Activated T-cell treated with anti-CD3 and anti-CD28 coated beads, Interleukin-2, amount 50 U/mL, for 1 hour (primary cell): ENCODE measurements around the gene ADORA2A.

ENCODE experiments used
- DNase-seq: peaks from one replicate; pipeline ENCODE4 v3.0.0-alpha.2; 2020

The ADORA2A gene

GRCh38 chr22:24433828-24434470, 6.5 kb downstream of the ADORA2A start:
- DNase-seq = peak; percentile 48

- peak; percentile 74 for DNase-seq
These were observed 7.3 kb downstream of the ADORA2A start for GRCh38 chr22:24434471-24435322.

DNA sequence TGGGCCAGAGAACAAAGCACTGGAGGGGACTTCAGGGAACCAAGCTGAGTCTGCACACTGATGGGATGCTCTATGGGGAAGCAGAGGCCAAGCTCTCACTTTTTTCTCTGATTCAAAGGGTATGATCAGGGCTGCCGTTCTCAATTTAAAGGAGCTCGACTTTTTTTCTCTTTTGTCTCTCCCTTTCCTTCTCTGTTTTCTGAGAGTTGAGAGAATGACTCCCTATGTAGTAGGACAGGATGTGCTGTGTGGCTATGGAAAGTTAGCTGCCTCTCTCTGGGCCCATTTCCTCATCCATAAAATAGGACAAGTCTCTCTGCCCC, 7.9 kb downstream of the ADORA2A start:
- no peak for DNase-seq

DNA sequence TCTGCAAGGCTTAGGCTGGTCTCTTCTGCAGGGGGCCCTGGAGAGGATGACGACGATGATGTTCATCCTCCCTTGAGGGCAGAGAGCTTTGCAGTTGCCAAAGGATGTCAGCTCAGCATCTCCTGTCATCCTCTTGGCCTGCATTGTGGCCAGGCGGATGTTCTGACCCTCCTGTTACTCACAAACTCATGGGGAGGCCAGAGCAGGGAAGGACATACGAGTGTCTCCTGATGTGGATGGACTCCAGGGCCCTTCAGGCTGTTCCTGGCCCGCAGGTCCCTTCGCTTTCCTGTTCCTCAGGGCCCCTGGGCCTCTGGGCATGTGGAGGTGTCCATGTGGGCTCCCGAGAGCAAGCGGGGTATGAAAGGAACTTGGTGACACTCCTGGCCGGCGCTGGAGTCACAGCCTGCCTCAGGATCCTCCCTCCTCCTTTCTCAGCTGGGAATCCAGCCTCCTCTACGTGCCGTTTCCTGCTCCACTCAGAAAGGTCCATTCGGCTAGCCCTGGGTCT, 8.5 kb downstream of the ADORA2A start:
- peak; percentile 15 for DNase-seq

GRCh38 chr22:24436553-24436952, 9.2 kb downstream of the ADORA2A start:
- DNase-seq = no peak

GRCh38 chr22:24437091-24437490, 9.7 kb downstream of the ADORA2A start:
- no peak for DNase-seq

DNA sequence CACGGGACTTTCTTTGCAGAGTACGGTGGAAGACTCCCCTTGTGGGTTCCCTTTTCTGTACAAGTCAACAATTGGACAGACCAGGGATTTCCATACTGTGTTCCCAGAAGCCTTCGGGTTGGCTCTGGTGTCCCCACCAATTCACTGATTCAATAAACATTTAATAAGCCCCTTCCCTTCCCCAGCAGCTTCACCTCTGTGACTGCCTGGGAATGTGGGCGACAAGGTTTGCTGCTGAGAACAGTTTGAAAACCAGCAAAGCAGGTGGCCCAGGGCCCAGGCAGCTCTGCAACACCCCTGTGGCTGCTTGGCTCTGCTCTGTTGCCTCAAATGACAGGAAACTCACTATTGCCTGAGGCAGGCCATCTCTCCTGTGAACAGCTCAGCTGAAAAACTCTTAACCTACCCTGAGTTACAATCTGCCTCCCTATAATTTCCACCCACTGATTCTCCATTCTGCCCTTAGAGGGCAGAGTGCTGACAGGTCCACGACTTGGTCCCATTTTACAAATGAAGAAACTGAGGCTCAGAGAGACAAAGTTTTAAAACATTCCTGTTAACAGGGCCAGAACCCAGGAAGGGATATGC, 10.4 kb downstream of the ADORA2A start:
- no peak for DNase-seq

DNA sequence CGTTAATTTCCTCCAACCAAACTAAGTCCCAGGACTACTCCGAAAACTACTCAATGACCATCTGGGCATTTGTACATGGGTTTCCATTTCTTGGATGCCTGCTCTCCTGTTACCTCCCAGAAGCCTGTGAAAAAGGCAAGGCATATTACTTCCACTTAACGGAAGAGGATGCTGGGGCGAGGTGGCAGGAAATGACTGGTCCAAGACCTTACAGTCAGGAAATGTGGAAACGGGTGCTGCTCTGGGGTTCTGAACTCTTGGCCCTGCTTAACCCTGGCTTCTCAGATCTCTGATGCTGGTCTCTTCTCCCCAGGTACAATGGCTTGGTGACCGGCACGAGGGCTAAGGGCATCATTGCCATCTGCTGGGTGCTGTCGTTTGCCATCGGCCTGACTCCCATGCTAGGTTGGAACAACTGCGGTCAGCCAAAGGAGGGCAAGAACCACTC, 12.9 kb downstream of the ADORA2A start:
- no peak for DNase-seq

DNA sequence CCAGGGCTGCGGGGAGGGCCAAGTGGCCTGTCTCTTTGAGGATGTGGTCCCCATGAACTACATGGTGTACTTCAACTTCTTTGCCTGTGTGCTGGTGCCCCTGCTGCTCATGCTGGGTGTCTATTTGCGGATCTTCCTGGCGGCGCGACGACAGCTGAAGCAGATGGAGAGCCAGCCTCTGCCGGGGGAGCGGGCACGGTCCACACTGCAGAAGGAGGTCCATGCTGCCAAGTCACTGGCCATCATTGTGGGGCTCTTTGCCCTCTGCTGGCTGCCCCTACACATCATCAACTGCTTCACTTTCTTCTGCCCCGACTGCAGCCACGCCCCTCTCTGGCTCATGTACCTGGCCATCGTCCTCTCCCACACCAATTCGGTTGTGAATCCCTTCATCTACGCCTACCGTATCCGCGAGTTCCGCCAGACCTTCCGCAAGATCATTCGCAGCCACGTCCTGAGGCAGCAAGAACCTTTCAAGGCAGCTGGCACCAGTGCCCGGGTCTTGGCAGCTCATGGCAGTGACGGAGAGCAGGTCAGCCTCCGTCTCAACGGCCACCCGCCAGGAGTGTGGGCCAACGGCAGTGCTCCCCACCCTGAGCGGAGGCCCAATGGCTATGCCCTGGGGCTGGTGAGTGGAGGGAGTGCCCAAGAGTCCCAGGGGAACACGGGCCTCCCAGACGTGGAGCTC, 13.5 kb downstream of the ADORA2A start:
- no peak for DNase-seq

DNA sequence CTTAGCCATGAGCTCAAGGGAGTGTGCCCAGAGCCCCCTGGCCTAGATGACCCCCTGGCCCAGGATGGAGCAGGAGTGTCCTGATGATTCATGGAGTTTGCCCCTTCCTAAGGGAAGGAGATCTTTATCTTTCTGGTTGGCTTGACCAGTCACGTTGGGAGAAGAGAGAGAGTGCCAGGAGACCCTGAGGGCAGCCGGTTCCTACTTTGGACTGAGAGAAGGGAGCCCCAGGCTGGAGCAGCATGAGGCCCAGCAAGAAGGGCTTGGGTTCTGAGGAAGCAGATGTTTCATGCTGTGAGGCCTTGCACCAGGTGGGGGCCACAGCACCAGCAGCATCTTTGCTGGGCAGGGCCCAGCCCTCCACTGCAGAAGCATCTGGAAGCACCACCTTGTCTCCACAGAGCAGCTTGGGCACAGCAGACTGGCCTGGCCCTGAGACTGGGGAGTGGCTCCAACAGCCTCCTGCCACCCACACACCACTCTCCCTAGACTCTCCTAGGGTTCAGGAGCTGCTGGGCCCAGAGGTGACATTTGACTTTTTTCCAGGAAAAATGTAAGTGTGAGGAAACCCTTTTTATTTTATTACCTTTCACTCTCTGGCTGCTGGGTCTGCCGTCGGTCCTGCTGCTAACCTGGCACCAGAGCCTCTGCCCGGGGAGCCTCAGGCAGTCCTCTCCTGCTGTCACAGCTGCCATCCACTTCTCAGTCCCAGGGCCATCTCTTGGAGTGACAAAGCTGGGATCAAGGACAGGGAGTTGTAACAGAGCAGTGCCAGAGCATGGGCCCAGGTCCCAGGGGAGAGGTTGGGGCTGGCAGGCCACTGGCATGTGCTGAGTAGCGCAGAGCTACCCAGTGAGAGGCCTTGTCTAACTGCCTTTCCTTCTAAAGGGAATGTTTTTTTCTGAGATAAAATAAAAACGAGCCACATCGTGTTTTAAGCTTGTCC, 14.3 kb downstream of the ADORA2A start:
- DNase-seq = no peak

DNA sequence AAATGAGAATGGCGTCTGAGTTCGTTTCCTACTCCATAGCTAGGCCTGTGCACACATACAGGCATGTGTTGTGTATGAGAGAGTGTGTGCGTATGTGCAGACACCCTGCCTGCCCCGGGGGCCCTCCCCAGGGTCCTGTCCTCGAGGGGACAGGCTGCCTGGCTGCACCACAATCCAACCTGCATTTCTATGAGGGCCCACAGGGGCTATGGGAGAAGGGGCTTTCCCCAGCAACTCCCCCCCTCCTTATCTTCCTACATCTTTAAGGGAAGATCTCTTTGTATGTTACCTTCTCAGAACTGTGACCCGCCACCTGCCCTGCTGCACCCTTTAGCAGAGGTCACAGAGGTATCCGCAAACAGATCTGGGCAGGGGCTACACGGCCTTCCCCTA, 14.9 kb downstream of the ADORA2A start:
- no peak for DNase-seq

DNA sequence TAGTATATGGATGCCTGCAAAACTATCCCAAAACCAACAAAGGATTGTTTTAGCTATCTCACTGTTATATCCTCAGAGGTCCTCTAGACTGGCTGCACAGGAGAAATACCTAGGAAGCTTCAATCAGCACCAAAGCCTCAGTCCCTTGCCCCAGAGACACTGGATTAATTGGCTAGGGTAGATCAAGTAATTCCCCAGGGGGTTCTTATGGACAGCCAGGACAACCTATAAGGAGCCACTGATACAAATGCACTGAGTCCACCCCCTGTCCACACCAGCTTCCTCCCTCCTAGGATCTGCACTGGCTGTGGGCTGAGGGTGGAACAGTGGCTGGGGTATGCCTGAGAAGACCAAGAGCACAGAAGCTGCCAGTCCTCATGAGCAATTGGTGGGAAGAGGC, 16.3 kb downstream of the ADORA2A start:
- DNase-seq = no peak

DNA sequence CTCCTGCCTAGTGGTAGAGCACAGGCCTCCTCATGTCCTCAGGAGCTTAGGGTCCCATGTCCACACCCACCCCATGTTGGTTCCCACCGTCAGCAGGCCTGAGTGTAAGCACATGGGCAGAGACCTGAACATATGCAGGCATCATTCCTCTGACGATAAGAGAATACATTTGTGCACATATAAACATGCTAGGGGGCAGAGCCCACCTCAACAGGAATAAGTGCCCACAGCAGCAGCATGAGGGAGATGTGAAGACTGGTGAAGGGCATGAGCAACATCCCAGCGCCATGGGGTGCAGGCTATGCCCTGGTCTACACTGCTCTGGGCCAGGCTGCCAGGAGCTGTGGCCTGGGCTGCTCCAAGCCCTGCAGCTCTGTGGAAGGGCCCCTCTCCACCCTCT, 16.9 kb downstream of the ADORA2A start:
- DNase-seq = no peak

DNA sequence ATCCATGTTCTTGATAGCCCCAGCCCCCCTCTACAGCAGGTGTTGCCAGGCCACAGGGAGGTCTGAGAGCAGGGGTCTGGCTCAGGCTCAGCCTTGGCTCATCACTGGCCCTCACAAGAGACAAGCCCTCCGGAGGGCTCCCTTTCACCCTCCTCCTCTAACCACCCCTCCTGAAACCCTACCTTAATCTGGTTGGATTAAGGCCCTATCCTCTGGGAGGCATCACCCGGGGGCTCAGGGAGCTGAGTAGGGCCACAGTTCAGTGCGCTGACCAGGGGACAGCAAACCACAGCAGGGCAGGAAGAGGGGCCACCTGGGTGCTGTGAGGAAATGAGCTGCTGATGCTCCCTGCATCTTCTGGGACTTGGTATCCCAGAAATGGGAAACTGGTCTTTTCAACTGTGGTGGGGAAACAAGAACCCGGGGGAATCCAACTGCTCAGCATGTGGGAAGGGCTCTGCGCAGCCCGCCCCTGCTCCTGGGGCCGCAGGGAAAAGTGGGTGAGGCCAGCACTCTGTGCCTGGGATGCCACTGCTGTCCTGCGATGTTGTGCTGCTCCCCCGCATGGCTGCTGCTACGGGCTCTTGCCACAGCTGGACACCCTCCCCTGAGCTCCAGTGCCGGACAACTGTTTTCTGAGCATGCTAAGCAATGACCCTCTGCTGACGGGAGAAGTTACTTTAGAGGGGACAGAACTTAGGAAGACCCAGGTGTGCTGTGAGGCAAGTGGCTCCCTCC, 17.5 kb downstream of the ADORA2A start:
- no peak for DNase-seq

DNA sequence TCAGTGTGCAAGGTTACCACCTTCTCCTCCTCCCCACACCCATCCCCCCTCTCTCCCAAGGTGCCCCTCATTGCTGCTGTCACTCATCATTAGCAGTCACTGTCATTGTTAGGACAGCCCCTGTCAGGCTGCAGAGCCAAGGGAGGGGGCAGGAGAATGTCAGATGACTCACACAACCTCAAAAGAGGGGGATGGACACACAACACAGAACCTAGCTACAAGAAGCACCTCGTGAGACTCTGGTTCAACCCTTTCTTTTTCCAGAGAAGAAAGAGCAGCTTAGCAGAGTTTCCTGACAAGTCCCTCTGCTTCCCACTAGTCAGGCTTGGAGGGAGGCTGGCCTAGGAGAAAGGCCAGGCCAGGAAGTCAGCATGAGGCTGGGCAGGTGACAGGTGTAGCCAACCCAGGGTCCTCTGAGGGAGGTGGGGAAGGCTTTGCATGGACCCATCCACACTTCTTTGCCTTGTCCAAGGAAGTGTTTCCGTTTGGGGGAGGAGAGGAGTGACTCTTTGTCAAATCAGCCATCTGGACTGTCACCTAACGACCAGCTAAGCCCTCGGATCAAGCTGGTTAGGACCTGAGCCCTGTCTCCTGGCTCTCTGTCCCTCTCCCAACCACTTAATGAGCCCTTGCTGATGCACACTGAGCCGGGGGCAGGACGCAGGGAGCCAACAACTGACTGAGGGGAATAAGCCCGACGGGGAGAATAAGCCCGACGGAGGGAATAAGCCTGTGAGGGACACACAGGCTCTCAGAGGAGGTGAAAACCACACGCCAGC, 18.3 kb downstream of the ADORA2A start:
- no peak for DNase-seq

GRCh38 chr22:24446260-24446611, 18.8 kb downstream of the ADORA2A start:
- no peak for DNase-seq

DNA sequence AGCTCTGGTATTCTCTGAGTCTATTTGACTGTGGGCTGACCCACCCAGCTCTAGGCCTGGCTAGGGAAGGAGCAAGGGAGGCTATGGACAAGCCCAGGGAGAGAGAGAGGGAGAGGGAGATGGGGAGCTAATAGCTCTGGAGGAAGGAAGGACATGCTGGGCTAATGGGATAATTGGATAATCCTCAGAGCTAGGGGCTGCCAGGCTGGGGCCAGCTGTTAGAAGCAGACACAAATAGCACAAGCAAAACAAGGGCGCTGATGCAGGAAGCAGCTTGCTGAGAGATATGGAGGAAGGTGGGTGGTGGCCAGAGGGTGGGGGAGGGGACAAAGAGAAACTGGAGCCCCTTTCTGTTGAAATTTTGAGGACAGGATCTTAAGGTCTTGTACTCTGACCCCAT, 23.2 kb downstream of the ADORA2A start:
- DNase-seq = no peak

- no peak for DNase-seq
These were observed 23.8 kb downstream of the ADORA2A start for GRCh38 chr22:24451162-24451561.

GRCh38 chr22:24453853-24454252, 26.5 kb downstream of the ADORA2A start:
- no peak for DNase-seq

DNA sequence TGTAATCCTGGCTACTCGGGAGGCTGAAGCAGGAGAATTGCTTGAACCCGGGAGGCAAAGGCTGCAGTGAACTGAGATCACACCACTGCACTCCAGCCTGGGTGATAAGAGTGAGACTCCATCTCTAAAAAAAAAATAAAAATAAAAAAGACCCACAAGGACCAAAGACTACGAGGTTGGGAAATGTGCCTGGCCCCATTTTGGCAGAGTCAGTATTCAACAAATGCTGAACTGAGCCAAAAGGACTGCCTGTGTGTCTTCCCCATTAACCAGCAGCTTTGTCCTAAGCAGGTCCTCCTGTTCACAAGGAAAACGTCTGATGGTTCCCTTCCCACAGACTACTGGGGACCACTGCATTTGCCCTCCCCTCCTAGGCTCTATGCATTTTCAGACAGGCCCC, 27.6 kb downstream of the ADORA2A start:
- no peak for DNase-seq
